ENCODE measurements around the gene PXN.
"Not testable (repeated sequence)": the region's sequence is repeated elsewhere in the genome, so short reads cannot be mapped to it uniquely, and the experiment has no call there.

PXN gene

DNA sequence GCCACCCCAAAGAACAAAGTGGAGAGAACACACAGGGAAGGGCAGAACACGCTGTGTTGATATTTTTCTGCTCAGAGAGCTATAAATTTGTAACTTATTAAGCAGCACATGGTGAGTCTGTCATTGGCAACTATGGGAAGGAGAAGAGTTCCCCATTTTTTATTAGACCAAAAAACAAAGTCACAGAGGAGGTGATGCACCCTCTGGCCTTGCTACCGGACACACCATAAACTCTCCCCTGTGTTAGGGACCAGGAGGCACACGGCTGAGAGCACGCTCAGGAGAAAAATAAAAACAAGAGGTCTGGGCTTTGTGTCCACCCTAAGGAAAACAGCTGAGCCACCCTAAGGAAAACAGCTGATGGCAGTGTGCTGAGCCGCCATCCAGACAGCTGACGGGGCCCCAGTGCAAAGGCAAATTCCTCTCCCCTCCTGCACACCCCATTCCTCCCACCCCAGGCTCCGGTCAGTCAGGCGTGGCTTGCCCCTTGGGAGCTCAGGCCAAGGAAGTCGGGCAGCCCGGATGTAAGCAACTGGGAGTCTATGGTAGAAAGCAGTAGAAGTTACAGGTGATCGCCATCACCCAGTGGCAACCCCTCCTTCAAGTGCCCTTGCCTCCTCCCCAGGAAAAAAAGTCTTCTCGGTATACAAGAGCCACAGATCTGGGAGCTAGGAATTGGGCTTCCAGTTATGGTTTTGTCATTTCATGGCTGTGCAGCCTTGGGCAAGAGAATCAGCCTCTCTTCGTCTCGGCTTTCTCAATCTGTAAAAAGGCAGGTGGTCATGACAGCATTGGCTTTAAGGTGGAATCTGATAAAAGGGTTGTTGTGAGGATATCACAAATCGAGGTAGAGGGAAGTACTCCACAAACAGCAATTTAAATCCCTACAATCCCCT is 2.4 kb downstream of the PXN start:
- DNase-seq (ENCODE audit: low spot score): no peak

DNA sequence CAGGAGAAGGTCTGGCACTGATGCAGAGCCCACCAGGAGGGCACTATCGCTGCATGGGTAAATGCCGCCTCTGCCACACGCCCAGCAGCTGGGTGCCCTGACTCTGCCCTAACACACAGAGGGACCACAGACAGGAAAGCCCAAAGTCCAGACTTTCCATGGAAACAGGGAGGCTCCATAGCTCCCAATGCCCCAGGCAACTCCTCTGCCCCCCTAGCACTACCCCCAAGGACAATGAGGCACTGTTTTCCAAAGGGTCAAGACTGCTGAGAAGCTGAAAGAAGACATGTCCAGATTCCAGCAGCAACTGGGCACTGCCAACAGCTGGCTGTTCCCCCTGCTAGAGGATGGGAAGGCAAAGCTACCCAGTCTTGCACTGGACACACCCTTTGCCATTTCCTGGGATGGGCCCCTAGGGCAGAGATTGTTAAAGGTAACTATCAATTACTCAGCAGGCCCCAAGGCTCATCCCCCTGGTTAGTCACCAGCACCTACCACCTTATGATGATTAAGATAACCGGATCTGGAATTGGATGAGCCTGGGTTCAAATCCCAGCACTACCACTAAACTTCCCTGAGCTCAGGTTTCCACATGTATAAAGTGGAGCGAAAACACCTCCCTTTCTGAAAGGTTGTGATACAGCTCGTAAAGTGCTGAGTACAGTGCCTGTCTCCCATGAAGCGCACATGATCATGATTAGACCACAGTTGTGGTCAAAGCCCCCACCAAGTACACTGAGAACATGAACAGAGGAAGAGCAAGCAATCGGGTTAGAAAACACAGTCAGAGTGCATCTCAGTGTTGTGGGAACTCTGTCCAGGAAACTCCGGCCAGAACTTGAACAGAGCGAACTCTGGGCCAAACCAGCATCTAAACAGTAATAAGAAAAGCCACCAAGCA is 3.3 kb downstream of the PXN start:
- no peak for DNase-seq (ENCODE audit: low spot score)

DNA sequence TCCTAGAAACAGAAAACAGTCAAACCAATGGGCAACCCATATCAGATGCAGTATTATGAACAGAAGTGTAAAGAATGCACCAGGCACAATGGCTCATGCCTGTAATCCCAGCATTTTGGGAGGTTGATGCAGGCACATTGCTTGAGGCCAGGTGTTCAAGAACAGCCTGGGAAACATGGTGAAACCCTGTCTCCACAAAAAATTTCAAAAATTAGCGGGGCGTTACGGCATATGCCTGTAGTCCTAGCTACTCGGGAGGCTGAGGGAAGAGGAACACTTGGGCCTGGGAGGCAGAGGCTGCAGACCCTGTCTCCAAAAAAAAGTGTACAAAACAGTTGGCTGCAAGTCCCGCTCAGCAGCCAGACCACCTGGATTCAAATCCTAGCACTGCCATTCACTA is 4.9 kb downstream of the PXN start:
- DNase-seq (ENCODE audit: low spot score): no peak

DNA sequence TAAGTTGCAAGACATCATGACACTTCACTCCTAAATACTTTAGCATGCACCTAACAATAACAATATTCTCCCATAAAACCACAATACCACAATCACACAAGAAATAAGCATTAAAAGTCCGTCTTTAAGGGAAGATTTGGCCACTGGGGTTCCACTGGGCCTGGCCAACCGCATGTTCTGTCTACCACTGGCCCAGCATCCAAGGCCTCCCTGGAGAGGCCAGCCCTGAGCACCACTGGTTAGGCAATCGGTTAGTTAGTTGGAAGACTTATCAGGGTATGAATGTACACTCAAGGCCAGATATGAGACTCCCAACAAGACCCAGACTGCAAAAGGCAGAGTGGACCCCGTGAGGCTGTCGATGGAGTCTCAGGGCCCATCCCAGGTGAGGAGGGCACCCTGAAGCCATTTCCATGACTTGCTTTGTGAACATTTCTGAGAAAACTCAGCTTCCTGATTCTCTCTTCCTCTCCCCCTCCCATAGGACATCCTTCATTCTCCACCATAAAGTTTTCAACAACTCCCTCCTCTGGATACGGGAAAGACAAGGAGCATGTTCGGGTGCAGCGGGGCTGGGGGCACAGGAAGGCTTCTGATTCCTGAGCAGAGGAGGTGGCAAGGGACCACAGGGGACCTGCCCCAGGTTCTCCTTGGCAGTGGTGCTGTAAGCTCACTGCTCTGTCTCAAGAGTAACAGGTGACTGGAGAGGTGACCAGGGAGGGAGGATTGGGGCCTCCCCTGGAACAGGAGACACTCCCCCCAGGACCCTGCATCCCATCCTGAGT is 5.9 kb downstream of the PXN start:
- DNase-seq (ENCODE audit: low spot score): no peak

DNA sequence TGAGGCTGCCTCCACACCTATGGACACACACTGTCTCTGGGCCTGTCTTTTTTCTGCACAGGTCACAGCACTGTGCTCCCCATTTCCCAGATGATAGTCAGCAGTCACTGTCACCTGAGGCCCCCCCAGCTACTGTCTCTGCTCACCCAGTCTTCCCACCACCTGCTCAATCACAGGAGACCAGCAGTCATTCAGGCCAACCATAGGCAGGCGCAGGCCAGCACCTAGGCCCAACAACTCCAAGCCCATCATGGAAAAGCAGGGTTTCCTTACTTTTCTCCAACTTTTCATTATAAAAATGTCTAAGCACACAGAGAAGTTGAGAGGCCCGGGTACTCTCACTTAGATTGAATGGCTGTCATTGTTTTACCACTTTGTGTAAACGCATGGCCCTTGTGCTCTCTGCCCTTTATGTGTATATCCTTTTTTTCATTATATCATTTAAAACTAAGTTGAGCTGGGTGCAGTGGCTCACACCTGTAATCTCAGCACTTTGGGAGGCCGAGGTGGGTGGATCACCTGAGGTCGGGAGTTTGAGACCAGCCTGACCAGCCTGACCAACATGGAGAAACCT is 7.1 kb downstream of the PXN start:
- DNase-seq (ENCODE audit: low spot score): no peak

DNA sequence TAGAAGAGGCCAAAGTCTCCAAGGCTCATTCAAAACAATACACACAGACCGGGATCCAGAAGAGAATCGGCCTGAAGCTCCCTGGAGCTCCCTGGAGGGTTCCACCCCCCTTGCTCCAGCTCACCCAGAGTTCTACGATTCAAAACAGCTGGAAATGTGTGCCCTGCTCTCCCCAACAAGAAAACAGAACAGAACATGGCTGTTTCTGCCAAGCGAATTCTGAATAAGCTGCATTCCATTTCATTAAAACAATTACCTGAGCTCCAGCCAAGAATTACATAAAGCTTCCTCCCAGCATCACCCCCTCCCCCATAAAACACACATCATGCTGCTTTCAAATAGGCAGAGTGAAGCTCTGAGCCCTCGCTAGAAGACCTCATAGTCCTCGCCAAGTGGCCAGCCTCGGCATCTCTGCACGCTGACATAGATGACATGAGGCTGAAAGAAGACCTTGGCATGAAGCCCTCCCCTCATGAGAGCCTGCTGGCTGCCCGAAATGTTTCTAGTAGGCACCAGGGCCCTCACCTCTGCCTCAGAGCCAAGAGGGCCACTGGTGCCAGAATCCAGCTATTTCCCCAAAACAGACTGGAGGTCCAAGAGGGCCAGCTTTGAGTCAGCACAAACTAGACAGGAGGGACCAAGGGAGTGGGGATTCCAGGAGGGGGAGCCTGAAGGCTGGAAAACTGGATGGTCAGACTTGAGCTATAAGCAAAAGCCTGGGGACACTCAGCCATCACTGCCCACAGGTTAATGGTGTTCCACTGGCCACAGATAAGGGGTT is 8.3 kb downstream of the PXN start:
- DNase-seq (ENCODE audit: low spot score): no peak

DNA sequence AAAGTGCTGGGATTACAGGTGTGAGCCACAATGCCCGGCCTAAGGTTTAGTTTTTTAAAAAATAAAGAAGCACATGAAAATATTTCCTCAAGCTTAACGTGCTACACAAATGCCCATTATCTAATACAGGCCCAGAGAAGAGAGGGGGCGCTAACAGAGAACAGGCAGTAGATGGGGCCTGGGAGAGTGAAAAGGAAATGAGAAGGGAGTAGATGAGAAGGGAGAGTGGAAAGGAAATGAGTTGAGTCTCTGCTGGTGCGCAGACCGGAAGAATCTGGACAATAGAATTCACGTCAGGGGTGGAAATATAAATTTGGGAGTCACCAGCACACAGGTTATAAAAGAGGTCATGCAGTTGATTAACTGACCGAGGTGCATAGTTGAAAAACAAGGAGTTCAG is 10.7 kb downstream of the PXN start:
- DNase-seq (ENCODE audit: low spot score): no peak

DNA sequence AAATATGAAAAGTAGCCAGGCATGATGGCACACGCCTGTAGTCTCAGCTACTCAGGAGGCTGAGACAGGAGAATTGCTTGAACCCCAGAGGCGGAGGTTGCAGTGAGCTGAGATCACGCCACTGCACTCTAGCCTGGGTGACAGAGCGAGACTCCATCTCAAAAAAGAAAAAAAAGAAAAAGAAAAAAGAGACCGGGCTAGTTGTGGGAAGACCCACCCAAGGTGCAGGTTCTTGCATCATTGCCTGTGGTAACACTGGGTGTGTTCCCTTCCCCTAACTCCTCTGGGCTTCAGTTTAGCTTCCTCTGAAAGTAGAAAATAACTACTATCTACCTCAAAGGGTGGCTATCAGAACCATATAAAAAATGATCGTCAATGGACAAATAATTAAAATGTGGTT is 12.2 kb downstream of the PXN start:
- DNase-seq (ENCODE audit: low spot score): not testable (repeated sequence)

DNA sequence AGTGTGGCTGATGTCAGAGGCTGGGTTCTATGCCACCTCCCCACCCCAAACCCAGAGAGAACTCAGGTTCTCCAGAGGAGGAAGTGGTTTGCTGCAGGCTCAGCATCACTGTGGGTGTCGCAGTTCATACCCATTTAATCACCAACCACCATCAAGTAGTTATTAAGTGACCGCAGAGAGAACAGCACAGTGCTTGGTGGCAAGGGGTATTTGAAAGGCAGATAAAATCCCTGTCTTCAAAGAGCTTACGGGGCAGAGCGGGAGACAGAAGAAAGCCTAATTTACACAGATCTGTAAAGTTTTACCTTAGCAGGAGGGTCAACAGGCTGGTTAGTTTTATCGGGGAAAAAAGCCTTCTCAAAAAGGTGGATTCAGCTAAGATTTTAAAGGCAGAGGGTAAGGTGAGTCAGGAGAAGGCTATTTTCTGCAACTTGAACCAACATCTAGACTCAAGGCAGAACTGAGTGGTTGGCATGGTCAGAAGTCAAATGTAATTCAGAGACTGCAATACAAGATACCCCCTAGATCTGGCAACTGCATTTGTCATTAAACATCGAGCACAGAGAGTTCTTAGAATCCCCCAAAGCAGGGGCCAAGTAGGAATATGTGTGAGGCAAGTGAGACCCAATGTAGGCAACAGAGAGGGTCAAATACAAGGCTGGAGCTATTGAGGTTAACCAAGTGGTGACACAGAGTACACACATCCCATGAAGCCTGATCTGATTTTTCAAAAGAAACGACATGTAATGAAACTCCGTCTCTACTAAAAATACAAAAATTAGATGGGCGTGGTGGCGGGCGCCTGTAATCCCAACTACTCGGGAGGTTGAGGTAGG is 13.2 kb downstream of the PXN start:
- DNase-seq (ENCODE audit: low spot score): no peak

DNA sequence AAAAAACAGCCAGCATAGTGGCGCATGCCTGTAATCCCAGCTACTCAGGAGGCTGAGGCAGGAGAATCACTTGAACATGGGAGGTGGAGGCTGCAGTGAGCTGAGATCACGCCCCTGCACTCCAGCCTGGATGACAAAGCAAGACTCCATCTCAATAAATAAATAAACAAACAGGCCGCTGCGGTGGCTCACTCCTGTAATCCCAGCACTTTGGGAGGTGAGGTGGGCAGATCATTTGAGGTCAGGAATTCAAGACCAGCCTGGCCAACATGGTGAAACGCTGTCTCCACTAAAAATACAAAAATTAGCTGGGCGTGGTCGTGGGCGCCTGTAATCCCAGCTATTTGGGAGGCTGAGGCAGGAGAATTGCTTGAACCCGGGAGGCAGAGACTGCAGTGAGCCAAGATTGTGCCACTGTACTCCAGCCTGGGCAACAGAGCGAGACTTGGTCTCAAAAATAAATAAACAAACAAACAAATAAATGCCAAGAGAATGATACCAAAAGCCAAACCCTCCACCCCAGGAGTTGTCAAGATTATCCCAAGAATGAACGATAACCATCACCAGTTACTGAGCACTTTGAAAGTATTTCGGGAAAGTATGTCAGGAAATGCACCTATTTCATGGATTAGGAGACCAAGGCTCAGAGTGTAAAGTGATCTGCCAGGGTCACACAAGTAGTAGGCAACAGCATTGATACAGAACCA is 14.0 kb downstream of the PXN start:
- DNase-seq (ENCODE audit: low spot score): not testable (repeated sequence)

DNA sequence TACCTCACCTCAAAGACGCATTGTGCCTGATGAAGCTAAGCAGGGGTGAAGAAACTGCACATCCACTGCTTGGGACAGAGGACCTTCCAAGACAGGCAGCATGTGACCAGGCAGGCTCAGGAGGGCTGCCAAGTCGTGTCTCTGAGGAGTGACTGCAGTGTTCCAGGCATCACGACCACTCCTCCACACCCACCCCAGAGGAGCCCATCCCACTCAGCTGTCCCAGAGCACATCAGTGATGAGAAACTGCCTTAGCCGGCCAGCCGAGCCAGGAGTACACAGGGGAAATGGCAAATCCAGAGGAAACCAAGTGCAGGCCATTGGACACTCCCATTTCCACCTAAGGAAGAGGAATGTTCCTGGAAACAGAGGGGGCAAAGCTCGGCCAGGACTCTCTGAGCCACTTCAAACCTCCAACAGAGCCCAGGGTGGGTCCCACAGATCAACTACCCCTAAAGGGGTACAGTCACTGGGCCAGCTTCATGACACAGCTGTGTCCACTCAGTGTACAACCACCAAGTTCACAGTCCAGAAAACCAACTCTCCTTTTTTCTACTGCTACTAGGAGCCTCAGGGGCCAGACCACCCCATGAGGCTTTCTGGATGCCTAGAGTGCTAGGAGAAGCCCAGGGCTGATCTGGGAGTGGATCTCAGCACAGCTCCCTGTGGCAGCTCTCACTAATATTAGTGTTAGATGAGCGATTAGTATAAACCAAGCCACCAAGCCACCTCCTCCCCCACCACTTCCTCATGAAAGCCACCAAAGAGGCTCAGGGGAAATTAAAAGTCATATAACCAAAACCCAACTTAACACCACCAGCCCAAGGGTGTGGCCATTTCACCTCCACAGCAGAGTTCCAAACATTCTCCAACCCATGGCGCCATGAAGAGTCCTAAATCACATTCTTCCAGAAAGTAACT is 15.4 kb downstream of the PXN start:
- no peak for DNase-seq (ENCODE audit: low spot score)

DNA sequence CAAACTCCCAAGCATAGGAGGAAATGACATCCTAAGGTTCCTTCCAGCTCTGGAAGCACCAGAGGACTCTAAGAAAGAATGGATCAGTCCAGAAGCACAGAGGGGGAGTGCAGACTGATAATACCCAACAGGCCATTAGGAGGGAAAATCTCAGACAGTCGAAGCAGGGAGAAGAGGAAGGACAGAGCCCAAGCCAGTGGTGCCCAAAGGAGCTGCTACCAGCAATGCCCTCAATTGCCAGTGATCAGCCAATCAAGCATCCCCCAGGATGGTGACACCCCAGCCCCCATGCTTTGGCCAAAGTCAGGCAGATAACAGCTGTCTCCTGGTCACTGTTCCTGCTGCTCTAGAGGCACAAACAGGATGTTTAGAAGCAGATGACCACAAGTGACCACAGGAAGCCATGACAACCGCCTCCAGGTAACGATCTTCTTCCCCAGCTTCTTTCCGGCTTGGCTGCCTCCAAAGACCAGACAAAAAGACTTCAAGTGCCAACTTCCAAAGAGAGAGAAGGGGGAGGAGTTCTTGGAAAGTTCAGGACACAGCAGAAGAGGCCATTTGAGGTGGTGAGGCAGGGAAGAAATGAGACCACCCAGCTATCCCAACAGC is 16.2 kb downstream of the PXN start:
- DNase-seq (ENCODE audit: low spot score): no peak

DNA sequence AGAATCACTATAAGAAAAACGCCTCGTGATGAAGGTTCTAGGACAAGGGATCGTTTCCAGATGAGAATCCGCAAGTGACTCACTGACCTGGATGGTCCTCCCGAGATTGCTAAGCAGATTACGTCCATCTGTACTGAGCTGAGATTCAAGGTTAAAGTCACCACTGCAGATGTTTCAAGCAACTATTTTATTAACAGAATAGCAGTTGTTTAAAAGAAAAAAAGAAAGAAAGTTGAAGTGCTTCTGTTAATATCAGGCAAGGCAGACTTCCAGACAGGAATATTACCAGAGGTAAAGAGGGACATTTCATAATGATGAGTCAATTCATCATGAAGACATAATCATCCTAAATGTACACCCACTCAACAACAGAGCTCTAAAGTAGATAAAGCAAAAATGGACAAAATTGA is 17.9 kb downstream of the PXN start:
- DNase-seq (ENCODE audit: low spot score): no peak

DNA sequence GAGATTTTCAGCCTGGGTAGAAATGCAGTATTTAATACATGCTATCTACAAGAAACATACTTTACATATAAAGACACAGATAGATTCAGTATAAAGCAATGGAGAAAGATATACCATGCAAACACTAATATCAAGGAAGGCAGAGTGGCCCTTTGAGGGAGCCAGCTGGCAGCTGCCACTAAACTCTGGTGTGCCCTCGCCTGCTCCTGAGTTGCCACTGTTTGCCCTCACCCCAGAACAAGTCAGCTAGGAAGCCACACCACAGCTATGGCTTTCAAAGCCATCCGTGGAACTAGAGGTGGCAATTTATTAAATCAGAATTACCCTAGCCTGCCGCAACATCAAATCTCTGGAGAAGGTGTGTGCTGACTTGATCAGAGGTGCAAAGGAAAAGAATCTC is 18.3 kb downstream of the PXN start:
- DNase-seq (ENCODE audit: low spot score): no peak

DNA sequence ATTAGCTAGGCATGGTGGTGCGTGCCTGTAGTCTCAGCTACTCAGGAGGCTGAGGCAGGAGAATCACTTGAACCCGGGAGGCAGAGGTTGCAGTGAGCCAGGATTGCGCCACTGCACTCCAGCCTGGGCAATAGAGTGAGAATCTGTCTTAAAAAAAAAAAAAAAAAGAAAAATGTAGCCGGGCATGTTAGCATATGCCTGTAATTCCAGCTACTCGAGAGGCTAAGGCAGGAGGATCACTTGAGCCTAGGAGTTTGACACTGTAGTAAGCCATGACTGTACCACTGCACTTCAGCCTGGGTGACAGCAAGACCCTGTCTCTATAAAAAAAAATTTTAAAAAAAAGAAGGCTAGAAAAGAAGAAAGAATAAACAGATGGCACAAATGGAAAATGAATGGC is 18.8 kb downstream of the PXN start:
- DNase-seq (ENCODE audit: low spot score): not testable (repeated sequence)

DNA sequence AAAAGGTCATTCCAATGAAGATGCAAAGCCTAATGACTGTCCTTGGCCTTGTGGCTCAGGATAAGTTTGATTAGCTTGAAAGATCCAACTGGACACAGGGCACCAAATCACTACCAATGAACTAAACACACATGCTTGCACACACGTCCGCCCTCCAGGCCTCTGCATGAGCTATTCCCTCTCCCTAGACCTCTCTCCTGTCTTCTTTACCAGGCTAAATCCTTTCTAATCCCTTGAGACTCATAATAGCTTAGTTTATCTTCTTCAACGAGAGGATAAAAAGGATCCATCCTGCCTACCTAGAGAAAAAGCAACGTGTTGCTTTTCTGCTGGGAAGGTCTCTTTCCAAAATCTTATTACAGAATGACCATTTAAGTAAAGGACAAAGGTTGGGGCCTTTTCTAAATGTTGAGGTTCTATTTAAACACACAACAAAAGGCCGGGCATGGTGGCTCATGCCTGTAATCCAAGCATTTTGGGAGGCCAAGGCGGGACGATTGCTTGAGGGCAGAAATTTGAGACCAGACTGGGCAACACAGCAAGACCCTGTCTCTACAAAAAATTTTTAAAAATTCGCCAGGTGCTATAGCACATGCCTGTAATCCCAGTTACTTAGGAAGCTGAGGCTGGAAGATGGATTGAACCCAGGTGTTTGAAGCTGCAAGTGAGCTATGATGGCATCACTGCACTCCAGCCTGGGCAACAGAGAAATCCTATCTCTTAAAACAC is 22.4 kb downstream of the PXN start:
- DNase-seq (ENCODE audit: low spot score): no peak

DNA sequence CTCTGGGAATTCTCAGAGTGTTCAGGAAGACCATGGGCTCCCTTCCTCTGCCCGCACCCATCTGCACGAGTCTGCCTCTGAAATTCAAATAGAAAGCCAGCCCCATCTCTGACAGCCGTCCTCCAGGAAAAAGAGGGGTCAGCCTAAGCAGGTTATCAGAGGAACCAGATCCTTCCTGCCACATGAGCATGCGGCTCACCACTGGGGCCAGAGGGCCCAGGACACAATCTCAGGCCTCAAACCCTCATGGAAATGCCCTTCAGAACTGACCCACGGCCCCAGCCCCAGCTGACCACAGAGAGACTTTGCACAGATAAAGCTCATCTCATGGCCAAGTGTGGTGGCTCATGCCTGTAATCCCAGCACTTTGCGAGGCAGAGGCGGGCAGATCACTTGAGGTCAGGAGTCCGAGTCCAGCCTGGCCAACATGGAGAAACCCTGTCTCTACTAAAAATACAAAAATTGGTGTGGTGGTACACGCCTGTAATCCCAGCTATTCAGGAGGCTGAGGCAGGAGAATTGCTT is 23.2 kb downstream of the PXN start:
- DNase-seq (ENCODE audit: low spot score): no peak

All from hematopoietic multipotent progenitor cell treated with erythropoietin and hydrocortisone succinate and interleukin-3 and kit ligand, for 17 days (in vitro differentiated cells).